Measurements from ENCODE around the gene DDB1. TPM values are rescaled to one million over a fixed set of nuclear protein-coding genes. Genes with fewer than 3 reads are reported as not detected.

Gene DDB1
- total and polyA plus RNA-seq, 2 of the 4 experiments (the other 2 are of a cell fraction) = 221 to 412 TPM

DNA sequence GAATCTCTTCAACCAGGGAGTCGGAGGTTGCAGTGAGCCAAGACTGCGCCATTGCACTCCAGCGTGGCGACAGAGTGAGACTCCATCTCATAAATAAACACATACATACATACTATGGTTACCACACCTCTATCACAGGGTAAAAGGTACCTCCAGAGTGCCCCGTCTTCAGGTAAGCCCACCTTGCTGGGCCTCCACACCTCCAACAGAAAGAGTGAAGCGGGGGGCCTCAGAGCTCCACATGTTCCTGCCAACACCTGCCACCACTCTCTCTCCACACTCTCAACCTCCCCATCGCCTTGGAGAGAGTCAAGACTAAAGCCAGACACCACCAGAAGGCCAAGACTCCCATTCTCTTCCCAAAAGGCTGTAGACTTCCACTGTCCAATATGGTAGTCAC is 27.5 kb downstream of the DDB1 start:
- Histone ChIP-seq H3K27ac (ENCODE audit: insufficient read depth, low read length) (no peak overlapping the region), H4K5ac (ENCODE audit: low read depth, low read length) (no peak overlapping the region), H2AK5ac (ENCODE audit: low read depth, low read length) (no peak overlapping the region), H2BK15ac (ENCODE audit: low read depth, low read length) (no peak overlapping the region), H2BK120ac (ENCODE audit: low read depth, low read length) (no peak overlapping the region), H2AFZ (replicated peaks; ENCODE audit: low read length, poor library complexity) (no peak overlapping the region), H3K56ac (ENCODE audit: extremely low read depth, insufficient read depth, low read length) (no peak overlapping the region), H3K9me1 (ENCODE audit: insufficient read depth, low read length) (peaks cover 4% of the 10 kb centered on the region; the same call in 1 of the 2 replicates), H3K4ac (ENCODE audit: low read depth, low read length) (no peak overlapping the region), H4K8ac (ENCODE audit: low read depth in 2 of 2, low read length in 2 of 2) (no peak overlapping the region), H3K23ac (ENCODE audit: low read depth, low read length) (no peak overlapping the region), H3K9me3 (ENCODE audit: control insufficient read depth, insufficient read depth, low read length) (no peaks in the 10 kb centered on the region), H3K18ac (ENCODE audit: low read depth, low read length) (no peak overlapping the region), H3K4me3 (ENCODE audit: insufficient read depth, low read depth, low read length) (no peak overlapping the region), H2BK5ac (ENCODE audit: low read depth, low read length, poor library complexity, severe bottlenecking) (no peak overlapping the region), H3K79me1 (ENCODE audit: low read depth in 1 of 2, low read length in 2 of 2) (peaks cover 18 to 38% of the 10 kb centered on the region in 2 experiments), H4K20me1 (ENCODE audit: insufficient read depth, low read length) (peaks cover 25% of the 10 kb centered on the region), H3K14ac (replicated peaks; ENCODE audit: low read depth, low read length) (no peak overlapping the region), H3K4me1 (ENCODE audit: control insufficient read depth, insufficient read depth, low read length) (no peaks in the 10 kb centered on the region), H2AK9ac (replicated peaks; ENCODE audit: low read depth, low read length, poor library complexity) (no peak overlapping the region), H2BK20ac (ENCODE audit: low read depth, low read length) (no peak overlapping the region), H3K27me3 (ENCODE audit: control insufficient read depth, insufficient read depth, low read length) (no peaks in the 10 kb centered on the region), H4K91ac (ENCODE audit: insufficient read depth, low read depth, low read length) (no peak overlapping the region), H3K9ac (ENCODE audit: low read depth, low read length) (no peak overlapping the region), H3K4me2 (ENCODE audit: low read depth, low read length) (no peak overlapping the region), H3K36me3 (ENCODE audit: control insufficient read depth, insufficient read depth, low read length) (peaks cover 82% of the 10 kb centered on the region)
- TF ChIP-seq BHLHE40 (IDR thresholded peaks at IDR 0.05; ENCODE audit: low read depth, low read length) (no peak), CHD1 (IDR thresholded peaks at IDR 0.05; ENCODE audit: low read depth, low read length) (no peak), CEBPB (IDR thresholded peaks at IDR 0.05; ENCODE audit: low read depth, low read length) (no peak), MAFK (IDR thresholded peaks at IDR 0.05; ENCODE audit: low read depth, low read length) (no peak), RCOR1 (IDR thresholded peaks at IDR 0.05; ENCODE audit: insufficient replicate concordance, low read length) (no peak), MXI1 (IDR thresholded peaks at IDR 0.05; ENCODE audit: borderline replicate concordance, low read depth, low read length) (no peak), RAD21 (IDR thresholded peaks at IDR 0.05; ENCODE audit: low read length) (no peak), SMC3 (IDR thresholded peaks at IDR 0.05; ENCODE audit: low read depth, low read length) (no peak), RFX5 (IDR thresholded peaks at IDR 0.05; ENCODE audit: low read depth, low read length) (no peak), MAZ (IDR thresholded peaks at IDR 0.05; ENCODE audit: borderline replicate concordance, low read depth, low read length) (no peak), POLR2A (IDR thresholded peaks at IDR 0.05; ENCODE audit: low read depth, low read length) (no peak), FOS (IDR thresholded peaks at IDR 0.05; ENCODE audit: low read depth, low read length) (no peak)
- TF ChIP-seq, protein P1, sequence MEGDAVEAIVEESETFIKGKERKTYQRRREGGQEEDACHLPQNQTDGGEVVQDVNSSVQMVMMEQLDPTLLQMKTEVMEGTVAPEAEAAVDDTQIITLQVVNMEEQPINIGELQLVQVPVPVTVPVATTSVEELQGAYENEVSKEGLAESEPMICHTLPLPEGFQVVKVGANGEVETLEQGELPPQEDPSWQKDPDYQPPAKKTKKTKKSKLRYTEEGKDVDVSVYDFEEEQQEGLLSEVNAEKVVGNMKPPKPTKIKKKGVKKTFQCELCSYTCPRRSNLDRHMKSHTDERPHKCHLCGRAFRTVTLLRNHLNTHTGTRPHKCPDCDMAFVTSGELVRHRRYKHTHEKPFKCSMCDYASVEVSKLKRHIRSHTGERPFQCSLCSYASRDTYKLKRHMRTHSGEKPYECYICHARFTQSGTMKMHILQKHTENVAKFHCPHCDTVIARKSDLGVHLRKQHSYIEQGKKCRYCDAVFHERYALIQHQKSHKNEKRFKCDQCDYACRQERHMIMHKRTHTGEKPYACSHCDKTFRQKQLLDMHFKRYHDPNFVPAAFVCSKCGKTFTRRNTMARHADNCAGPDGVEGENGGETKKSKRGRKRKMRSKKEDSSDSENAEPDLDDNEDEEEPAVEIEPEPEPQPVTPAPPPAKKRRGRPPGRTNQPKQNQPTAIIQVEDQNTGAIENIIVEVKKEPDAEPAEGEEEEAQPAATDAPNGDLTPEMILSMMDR (conservative IDR thresholded peaks at IDR 0.05; ENCODE audit: low read depth, low read length) = no peak
- TF ChIP-seq, protein P2, sequence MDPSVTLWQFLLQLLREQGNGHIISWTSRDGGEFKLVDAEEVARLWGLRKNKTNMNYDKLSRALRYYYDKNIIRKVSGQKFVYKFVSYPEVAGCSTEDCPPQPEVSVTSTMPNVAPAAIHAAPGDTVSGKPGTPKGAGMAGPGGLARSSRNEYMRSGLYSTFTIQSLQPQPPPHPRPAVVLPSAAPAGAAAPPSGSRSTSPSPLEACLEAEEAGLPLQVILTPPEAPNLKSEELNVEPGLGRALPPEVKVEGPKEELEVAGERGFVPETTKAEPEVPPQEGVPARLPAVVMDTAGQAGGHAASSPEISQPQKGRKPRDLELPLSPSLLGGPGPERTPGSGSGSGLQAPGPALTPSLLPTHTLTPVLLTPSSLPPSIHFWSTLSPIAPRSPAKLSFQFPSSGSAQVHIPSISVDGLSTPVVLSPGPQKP (IDR thresholded peaks at IDR 0.05; ENCODE audit: borderline replicate concordance, low read depth, low read length) = no peak
- POLR2A ChIA-PET (ENCODE audit: unreplicated experiment) = interaction anchor here (0.7 kb wide), 1 partner anchor 10 kb away, joined by 4 read pairs; no protein-coding TSS in a partner anchor
- no peak for DNase-seq
- in situ Hi-C loops (cut with MboI; ENCODE audit: low sequenced_read_pairs) (loop anchor here (25.0 kb wide), 1 partner anchor 1693 kb away; the partner anchor contains the start of gene OSBP), dilution Hi-C loops (cut with HindIII; ENCODE audit: low sequenced_read_pairs, unreplicated experiment) (no loop called here), intact Hi-C loops (cut with micrococcal nuclease) (no loop called here)
- 100% methylated on average over 3 of the region's 7 CpGs; no CpG with 5 or more reads in 1 of the 2 experiments for WGBS, 2 experiments (ENCODE audit: extremely low coverage in 2 of 2, insufficient read length in 1 of 2)
- BruUV-seq (replicated peaks) = no TSS peak
- CTCF ChIA-PET = no interaction called here
- ATAC-seq (ENCODE audit: low read depth) = no peak
